Stimulated activated CD8-positive, alpha-beta memory T cell treated with anti-CD3 and anti-CD28 coated beads, Interleukin-7, amount 100 ng/mL, for 4 hours (primary cell): ENCODE measurements around the gene UNC119B.

Experiments used
- DNase-seq, 2 donors: peaks; one replicate each; pipeline ENCODE4 v3.0.0-alpha.2; 2020; ENCODE audit warnings: low read depth in 2 of 2

UNC119B gene

DNA sequence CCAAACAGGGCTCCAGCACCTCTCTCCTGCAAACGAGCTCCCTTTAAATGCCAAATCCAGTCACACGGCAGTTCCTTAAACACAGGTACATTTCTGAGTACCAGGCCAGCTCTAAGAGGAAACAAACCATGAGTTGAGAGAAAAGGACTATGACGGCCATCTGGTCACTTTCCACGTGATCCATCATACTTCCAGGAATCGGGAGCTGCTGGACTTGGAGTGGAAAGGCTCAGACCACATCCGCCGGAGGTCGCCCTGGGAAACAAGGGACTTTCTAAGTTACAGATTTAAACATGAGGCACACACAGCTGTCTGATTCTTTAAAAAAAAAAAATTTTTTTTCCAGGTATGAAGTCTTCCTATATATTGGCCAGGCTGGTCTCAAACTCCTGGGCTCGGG is 54.6 kb downstream of the UNC119B start:
- DNase-seq: no peak

DNA sequence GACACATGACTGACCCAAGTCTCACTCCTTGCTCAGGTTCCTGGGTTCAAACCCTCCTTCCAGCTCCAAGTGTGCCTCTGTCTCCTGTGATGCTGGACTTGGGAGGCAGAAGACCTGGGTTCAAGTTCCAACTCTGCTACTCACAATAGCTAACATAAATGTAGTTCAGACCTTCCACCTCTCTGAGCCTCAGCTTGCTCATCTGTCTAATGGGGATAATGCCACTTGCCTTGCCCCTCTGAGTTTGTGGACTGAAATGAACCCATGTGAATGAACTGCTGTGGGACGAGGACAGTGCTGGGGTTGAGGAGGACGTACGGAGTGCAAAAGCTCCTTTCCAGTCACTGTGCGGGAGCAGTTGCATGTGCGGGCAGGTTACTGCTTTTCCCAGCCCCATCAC is 56.3 kb downstream of the UNC119B start:
- no peak for DNase-seq

DNA sequence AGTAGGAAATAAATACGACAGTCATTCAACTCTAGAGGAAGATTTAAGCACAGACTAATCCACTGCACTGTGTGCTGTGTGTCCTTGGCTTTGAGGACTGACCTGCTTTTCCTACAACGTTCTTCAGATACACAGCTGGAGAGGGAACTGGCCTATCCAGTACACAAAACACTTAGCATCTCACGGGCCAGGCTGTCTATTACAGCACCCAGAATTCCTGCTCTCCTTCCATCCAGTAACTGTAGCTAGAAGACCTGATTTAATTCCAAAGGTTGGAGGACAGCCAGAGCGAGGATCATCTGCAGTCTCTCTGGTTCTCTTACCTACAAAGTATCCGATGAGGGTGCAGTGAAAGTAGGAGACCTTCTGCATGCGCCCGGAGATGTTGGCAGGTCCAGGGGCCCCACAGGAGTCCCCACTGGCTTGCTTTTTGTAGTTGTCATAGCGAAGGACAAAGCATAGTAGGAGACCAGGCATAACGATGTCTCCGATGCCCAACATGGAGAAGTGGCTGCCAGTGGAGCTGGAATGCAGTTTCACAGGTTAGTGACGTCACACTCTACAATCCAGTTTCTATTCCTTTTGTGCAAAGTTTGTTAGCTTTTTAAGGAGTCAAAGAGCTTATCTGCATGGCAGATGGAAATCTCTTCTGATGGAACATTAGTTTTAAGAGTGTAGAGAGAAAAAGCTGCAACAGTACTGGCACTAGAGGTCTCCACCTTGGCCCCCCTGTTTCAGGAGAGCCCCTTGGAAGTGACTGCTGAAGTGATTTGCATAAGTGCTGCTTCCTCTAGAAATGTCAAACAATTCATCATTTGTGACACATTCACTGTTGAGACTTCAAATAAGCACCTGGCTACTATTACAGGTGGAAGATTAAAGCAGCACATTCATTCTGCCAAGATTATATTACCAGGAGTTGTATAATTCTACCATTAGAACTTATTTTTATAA is 57.1 kb downstream of the UNC119B start:
- no peak for DNase-seq

DNA sequence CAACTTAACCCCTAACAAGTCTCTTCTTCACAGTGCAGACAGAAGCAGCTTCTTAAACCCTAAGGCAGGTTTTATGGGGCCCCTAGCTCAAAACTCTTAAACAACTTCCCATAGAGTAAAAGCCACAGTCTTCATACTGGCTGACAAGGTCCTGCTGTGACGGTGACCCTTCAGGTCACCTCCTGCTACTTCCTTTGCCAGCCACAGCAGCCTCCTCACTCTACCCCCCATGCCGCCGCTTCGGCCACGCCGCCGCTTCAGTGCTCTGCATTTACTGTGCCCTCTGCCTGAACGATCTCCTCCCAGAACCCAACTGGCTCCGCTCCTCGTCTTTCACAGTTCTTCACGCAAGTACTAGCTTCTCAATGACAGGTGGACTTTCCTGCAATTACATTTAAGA is 60.8 kb downstream of the UNC119B start:
- no peak for DNase-seq
